ENCODE data around the gene SEMA4A.

DNA sequence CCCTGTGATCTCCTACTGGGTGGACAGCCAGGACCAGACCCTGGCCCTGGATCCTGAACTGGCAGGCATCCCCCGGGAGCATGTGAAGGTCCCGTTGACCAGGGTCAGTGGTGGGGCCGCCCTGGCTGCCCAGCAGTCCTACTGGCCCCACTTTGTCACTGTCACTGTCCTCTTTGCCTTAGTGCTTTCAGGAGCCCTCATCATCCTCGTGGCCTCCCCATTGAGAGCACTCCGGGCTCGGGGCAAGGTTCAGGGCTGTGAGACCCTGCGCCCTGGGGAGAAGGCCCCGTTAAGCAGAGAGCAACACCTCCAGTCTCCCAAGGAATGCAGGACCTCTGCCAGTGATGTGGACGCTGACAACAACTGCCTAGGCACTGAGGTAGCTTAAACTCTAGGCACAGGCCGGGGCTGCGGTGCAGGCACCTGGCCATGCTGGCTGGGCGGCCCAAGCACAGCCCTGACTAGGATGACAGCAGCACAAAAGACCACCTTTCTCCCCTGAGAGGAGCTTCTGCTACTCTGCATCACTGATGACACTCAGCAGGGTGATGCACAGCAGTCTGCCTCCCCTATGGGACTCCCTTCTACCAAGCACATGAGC is 23.3 kb downstream of the SEMA4A start:
- no peak for TF ChIP-seq REST (IDR thresholded peaks at IDR 0.05; ENCODE audit: insufficient read depth in 1 of 2, low read depth in 2 of 2, low read length in 2 of 2)
- TF ChIP-seq TAF1 (IDR thresholded peaks at IDR 0.05; ENCODE audit: borderline replicate concordance, insufficient read depth, low read length) = no peak
- no peak for TF ChIP-seq SIN3A (IDR thresholded peaks at IDR 0.05; ENCODE audit: borderline replicate concordance, insufficient read depth, low read length)
- no peak for TF ChIP-seq POLR2AphosphoS5 (IDR thresholded peaks at IDR 0.05; ENCODE audit: low read depth, low read length)
- TF ChIP-seq FOXP2 (optimal IDR thresholded peaks at IDR 0.05; ENCODE audit: borderline replicate concordance, extremely low read depth, extremely low read length, insufficient read depth) = no peak

Data from PFSK-1 (cell line).